Activated CD8-positive, alpha-beta memory T cell treated with anti-CD3 and anti-CD28 coated beads, Interleukin-2, amount 50 U/mL, for 1 hour (primary cell): Measurements from ENCODE around the gene GOSR2.
"Not testable (repeated sequence)": the region's sequence is repeated elsewhere in the genome, so short reads cannot be mapped to it uniquely, and the experiment has no call there.

Experiments used
- DNase-seq: peaks from one replicate; pipeline ENCODE4 v3.0.0-alpha.2; 2020; ENCODE audit errors: extremely low read depth

Gene GOSR2

DNA sequence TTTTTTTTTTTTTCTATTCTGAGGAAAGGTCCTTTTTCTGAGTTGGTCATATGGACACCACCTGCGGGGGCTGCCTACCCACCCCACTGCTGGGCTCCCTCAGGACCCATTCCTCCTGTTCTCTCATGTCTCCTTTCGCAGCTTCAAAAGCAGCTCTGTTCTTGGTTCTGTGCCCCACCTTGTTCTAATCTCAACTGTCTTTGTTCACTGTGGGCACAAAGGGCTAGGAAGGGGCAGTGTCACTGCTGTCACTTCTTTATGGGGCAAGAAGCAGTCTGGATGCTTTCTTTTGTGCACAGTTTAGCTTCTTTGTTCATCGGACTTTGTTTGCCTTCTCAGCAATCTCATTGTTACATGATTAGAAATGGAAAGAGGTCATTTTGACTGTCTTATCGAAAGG is 7.1 kb downstream of the GOSR2 start:
- DNase-seq = no peak

DNA sequence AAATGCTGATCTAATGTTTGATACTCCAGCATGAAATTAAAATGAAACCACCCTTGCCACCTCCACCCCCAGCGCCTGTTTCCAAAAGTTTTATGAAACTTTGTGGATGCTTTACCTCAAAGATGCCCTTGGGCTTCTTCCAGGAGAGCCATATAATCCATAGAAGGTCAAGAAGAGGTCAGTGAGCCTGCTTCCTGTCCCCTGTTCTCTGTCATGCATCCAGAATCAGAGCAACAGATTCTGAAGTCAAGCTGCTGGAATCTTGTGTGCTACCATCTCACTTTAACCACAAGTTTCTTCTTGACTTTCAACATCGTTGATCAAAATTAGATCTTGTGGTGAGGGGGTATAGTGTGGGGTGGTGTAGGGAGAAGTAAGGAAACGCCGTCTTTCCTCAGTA is 8.6 kb downstream of the GOSR2 start:
- no peak for DNase-seq

DNA sequence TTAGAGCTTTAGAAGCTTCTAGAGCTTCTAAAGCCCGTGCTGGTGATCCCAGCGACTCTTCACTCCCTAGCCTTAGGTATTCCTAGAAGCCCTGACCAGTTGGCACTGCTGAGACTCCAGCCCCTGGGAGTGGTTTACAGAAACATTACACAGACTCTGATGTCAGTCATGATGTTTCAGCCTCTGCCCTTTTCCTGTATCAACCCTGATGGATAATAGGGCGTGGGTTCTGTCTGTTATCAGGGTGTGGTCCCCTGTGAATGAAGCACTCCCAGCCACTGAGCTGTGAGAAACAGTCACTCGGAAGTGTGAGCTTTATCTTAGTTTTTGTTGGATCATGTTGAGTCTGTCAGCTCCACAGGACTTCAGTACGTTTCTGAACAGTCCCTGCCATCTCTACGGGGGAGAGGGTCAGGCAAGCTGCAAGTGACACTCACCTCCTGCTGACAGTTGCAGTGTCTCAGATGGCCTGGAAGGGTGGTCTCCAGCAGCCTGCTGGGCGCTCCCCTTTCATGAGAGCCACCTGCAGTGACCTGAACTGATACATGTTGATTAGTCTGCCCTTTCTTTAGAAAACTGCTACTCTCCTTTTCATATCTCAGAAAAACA is 12.8 kb downstream of the GOSR2 start:
- DNase-seq = no peak

DNA sequence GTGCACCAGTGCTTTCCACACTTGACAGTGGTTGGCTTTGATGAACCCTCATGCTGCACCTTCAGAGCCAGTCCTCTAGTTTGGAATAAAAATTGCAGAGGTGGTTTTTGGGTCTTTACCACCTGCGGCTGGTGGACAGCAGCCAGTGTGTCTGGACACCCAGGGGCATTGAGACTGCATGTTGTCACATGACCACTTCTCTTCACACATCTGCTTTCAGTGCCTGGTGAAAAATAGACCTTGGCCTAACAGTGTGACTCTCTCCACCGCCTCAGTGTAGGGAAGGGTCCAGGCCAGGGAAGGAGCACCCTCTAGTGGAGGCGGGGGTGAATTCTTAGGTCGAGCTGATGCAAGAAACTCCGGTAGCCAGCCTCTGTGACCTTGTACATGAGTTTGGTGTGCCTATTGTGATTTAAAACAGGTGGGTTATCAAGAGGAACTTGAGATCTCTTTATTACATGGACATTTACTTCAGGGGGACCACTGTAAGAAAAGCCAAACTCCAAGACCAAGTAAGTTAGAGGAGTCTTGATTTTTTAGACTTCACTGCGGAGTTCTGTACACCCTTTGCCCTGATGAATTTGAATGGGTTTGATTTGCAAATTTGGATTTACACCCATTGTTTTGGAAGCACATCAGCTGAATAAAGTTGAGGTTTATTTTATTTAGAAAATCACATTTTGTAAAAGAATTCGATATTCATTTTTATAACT is 17.9 kb downstream of the GOSR2 start:
- DNase-seq = peak; percentile 36

DNA sequence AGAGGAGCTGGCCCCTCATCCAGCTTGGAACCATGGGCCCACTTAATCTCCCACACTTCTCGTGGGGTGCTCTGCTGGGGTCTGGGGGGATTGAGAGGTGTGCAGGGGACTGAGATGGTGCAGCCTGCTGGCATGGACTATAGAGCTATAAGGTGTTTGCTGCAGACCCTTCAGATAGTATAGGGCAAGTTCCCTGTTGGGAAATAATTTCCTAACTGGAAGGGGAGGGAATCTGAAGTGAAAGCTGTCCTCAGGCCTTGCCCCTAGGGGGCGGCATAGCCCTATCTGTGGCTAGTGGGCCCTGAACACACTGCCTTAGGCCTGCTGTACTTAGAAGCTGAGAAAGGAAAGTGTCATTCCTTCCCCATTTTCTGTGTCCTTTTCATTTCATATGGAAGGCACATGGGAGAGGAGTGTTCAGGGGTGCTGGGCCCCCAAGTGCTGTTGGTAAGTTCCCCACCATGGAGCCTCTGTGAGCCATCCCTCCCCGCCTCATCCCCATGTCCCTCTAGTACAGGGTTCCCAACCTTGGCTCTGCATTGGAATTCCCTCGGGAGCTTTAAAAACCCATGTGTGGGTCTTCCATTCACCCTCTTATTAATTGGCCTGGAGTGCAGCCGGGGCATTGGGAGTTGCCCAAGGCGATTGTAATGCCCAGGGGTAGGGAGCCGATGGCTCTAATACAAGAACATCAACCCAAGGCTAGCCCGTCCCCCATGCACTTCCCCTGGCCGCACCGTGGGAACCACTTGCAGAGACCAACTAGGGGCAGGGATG is 19.7 kb downstream of the GOSR2 start:
- no peak for DNase-seq

DNA sequence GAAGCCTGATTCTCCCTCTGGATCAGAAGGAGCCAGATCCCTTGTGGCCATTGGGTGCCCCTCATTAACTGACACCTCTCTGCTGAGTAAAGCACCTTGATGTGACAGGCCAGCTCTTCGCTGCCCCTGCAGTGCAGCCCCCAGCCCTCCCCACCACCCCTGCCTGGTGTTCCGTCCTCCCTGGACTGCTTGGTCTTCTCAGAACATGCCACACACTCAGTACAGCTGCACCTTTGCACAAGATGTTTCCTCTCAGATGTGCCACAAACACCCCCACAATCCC is 20.2 kb downstream of the GOSR2 start:
- no peak for DNase-seq

DNA sequence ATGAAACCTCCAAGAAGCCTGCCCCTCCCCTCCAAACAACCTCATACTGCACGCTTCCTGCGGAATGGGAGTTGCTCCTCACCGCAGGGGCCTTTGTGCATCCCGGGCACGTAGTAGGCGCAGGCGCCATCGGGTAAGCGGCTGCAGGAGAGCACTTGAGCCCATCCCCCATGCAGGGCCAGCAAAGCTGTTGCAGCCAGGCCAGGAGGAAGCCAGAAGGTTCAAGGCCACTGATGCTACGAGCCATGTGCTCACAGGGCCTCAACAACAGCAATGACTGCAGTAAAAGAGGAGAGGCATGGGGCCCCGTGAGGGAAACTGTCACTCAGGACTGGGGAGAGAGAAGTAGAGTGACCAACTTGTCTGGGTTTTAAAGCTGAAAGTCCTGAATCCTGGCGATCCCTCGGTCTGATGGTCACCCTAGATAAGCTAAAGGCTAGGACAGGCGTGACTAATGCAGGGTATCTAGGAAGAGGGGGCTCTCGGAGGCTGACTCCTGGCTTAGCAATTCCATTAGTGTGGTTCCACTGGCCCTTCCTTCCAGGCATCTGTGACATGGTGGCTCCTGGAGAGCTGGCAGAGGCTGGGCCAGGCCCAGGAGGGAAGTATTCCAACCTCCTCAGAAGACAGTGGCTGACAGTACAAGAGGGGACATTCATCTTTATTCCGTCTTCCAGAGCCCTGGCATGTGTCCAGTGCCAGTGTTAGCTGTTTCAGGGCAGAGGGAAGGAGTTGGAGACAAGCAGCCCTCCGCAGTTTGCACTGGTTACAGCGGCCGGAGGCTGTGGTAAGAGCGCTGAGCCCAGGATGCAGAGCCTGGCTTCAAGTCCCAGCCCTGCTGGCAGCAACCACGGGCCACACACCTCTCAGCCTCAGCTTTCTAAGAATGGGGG is 20.8 kb downstream of the GOSR2 start:
- no peak for DNase-seq

DNA sequence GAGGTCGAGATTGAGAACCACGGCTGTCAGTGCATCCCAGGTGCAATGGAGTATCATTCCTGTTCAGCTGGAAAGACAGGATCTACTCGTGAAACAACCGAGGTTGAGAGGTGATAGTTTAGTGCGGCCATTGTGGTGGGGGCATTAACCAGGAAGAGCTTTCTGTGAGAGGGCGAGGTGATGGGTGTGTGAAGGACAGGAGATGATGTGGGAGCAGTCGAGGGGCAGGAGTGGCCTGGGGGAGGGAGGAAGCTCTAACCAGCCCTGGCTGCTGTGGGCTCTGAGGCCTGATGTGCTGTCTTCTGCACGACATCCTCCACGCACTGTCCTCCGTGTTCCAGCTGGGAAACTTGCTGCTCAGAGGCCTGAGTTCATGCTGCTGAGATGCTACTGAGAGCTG is 22.0 kb downstream of the GOSR2 start:
- no peak for DNase-seq

DNA sequence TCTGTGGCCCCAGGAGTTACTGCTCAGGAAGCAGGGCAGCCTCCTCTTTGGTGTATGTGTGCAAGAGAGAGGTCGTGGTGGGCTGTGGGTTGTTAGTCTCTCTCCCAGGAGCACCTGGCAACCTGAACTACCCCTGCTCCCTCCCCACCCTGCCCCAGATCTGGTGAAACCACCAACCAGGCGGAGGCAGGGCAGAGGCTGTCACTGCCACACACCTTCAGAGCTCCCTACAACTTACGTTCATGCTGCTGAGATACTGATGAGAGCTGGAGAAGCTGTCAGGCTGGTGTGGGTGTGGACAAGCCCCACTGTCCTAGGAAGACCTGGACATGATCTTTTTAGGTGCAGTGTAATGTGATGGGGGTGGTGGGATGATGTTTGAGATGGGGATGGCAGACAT is 24.3 kb downstream of the GOSR2 start:
- no peak for DNase-seq

DNA sequence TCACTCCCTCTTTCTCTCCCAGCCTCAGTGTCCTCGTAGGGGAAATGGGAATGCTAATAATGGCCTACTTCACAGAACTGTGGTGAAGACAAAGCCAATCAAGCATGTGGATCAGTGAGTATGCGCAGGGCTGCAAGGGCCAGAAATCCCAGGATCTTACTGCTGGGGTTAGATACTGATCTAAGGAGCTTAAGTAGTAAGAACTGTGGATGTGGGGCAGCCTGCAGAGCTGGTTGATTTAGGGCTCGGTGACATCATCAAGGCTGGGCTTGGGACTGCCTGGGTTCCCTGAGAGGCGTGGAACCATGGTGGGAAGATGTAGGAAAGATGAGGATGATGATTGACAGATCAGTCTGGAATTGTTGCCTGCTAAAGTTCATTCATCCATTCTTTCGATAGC is 25.6 kb downstream of the GOSR2 start:
- no peak for DNase-seq

DNA sequence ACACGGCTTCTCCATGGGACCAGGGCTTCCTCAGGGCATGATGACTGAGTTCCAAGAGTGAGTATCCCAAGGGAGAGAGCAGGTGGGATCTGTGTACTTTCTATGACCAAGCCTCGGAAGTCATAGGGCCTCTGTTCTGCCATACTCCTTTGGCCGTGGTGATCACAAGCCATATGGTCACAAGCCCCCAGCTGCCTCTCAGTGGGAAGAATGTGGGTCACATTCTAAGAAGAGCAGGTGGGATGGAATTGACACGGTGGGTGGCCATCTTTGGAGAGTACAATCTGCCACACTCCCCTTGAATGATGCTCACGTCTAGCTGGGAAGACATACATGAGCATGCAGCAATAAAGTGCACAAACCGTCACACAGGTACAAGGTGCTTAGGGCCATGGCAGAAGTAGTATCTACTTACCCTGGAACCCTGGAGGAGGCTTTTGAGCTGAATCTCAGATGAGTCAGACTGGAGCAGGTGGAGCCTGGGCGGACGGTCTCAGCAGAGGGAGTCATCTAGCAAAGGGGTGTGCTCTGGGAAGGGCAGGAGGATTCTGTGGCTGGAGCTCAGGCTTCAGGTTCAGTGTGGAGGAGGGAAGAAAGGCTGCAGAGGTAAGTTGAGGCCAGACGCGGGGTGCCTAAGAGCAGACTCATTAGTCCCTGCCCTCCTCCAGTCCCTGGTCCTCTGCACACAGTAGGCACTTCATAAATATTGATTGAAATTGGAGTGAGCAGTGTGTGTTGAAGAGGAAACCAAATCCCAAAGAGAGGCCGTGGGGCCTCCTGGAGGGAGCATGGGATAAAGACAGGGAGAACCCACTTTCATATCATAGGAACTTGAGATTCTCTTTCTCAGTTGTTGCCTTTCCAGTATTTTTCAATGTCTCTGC is 26.6 kb downstream of the GOSR2 start:
- DNase-seq = no peak

DNA sequence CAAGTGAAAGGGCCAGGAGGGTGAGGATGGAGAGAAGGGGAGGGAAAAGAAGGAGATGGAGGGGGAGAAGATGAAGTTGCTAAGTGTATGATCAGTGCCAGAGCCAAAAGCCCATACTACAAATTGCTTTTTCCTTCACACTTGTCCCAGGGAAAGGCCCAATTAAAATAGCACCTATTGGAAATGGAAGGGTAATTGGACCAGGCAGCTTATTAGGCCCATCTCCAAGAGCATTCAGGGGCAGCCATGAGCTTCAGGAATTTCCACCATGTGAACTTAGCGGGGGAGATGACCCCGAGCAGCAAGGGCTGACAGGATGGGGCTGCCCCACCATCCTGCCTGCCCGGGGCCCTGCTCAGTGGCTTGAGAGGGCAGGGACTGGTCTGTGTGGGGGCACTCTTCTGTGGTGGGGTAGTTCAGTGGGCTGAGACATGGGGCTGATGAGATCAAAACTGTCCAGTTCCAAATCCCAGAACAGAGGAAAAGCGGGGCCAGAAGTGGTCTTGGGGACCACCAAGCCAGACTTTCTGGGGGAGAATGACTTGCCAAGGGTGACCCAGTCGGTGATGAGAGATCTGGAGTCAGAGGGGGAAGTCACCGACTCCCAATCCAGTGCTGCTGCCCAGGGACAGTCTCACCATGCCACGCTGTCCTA is 27.5 kb downstream of the GOSR2 start:
- DNase-seq = no peak

DNA sequence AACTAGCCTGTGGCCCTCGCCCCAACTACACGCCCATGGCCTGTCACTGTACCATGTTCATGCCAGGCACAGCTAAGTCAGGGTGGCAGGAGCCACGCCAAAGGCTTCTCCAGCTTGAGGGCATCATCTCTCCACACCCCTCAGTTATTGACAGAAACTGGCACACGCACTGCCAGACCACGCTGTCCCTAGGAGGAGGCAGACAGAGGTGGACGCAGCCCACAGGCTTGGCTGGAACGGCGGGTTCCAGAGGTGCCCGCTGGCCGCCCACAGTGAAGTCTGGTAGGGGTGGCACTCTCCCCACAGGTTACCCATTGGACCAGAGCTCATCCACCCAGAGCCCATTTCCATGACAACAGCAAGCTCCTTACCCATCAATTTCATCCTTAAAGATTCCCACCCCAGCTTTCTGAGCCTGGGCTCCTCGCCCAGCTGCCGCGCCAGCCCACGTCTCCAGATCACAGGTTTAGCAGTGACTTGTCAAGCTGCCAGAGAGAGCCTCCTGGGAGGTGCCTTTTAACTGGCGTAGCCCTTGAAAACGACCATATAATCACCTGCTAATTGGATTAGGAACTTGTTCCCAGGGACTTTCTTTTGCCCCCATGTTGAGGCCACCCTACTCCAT is 28.1 kb downstream of the GOSR2 start:
- no peak for DNase-seq

DNA sequence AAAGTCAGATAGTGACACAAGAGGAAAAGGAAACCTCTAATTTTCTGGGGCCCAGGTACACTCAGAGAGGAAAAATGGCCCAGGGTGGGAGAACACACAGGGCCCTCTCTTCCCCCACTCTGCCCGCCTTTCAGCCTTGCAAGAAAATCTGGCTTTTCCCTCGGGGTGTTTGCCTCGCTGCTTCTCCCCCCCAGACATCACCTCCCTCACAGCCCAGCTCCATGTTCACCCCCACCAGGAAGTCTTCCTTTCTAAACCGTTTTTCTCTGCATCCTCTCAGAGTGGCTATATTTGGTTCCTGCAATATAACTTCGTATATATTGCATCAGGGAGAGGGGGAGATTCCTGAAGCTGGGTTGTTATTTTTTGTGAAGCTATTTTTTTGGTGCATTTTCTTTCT is 28.7 kb downstream of the GOSR2 start:
- DNase-seq = no peak

DNA sequence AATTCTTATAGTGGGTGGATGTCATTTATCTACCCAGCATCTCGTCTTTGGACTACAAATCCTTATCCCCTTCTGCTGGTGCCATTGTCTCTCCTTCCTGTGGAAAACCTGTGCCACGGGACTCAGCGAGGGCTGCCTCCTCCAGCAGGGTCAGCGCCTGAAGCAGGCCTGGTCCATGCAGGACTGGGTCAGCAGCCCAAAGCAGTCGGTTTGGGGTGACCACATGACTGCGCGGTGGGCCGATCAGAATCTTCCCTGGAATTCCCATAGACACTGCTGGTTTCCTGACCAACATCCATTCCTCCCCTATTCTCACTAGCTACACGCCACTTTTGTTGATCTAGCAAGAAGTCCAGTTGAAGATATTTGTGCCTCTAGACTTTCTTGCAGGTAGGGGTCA is 29.2 kb downstream of the GOSR2 start:
- DNase-seq = no peak

DNA sequence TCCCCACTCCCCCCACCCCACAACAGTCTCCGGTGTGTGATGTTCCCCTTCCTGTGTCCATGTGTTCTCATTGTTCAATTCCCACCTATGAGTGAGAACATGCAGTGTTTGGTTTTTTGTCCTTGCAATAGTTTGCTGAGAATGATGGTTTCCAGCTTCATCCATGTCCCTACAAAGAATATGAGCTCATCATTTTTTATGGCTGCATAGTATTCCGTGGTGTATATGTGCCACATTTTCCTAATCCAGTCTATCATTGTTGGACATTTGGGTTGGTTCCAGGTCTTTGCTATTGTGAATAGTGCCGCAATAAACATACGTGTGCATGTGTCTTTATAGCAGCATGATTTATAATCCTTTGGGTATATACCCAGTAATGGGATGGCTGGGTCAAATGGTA is 30.2 kb downstream of the GOSR2 start:
- not testable (repeated sequence) for DNase-seq

DNA sequence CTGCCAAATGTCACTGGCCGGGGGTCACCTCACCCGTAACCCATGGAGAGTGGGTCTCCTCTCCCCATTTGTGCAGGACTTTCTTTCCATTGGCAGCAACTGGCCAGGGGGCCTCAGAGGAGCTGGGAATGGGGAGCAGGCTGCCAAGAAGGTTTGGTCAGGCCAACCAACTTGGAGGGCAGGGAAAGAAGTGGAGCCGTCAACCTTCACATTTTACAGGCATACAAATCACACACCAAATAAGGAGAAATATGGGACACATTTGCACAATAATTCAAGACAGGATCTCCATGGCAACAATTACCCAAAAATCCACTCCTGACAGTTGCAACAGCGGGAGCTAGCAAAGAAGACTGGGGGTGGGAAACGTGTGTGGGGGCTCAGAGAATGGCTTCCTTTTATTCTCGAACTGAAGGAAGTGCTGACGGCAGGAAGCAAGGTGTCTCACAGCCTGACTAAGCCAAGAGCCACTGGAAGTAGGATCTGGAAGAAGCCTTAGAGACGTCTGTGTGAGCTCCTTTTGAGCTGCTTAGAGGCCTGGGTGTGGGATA is 35.2 kb downstream of the GOSR2 start:
- DNase-seq = no peak

DNA sequence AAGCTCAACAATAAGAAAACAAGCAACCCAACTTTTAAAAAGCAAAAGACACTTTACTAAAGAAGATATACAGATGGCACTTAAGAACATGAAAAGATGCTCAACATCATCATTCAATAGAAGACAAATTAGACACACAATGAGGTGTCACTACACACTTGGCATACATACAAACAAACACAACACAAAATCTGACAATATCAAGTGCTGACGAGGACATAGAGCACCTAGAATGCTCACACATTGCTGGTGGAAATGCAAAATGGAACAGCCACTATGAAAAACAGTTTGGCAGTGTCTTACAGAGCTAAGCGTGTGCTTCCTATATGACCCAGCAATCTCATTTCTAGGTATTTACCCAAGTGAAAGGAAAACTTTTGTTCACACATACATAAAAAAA is 37.2 kb downstream of the GOSR2 start:
- DNase-seq = no peak

DNA sequence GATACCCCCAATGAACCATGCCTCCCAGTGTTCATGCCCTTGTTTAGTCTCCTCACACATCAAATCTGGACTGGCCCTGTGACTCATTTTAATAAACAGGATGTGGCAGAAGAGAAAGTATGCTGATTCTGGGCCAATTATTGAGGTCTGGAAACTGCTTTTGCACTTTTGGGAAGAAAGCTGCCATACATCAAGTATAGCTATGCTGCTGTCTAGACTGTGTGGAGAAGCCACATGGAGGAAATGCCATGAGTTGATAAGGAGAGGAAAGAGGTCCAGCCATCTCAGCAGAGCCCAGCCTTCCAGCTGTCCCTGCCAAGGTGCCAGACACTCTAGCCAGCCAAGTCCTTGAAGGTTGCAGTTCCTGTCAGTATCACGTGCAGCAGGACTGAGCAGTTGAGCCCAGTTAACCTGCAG is 39.4 kb downstream of the GOSR2 start:
- DNase-seq = no peak

DNA sequence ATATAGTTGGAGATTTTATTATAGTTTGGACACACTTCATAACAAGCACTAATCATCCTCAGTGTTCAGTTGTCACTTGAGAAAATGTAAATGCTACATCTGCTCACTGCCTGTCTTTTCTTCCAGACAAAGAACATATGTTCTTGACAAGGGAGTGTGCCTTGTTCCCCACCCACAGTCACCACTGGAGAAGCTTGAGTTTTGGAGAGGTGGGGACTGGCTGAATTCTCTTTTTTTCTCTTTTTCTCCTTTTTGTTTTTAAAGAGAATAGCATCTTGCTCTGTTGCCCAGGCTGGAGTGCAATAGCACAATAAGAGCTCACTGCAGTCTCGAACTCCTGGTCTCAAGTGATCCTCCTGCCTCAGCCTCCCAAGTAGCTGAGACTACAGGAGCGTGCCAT is 40.6 kb downstream of the GOSR2 start:
- DNase-seq = no peak
